Measurements from ENCODE around the gene RALY. TPM values are rescaled to one million over a fixed set of nuclear protein-coding genes. Genes with fewer than 3 reads are reported as not detected.

RALY gene
- total and polyA plus RNA-seq, 10 of the 15 experiments (the other 5 are each of a cell fraction or from before 2014, with no cell fraction given) = 1.2 to 246 (median 137) TPM

DNA sequence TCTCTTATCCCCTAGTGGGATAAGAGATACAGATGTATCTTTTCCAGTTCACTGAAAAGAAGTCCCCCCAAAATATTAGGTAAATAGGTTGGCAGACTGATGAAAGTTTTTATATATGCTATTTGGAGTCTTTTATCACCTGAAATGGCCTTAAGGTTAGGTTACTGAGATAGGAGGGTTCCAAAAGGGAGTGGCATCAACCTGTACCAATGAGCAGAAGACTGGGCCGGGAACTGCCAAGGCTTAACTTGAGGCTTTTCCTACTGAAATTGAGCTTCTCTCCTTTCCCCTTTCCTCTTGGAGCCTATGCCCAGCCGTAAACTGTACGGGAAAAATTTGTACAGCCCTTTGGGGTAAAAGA lies 76.3 kb downstream of the RALY start:
- ChIA-PET POLR2A (interaction anchor here (1.4 kb wide), 1 partner anchor 42 kb away, joined by 3 read pairs; the partner anchor contains the start of gene EIF2S2), RAD21 (ENCODE audit: unreplicated experiment) (interaction anchor here (1.1 to 2.5 kb wide), 2 partner anchors 137 to 207 kb away, joined by 3 to 7 read pairs; no protein-coding TSS in a partner anchor), SMC1A (ENCODE audit: uncharacterized antibody, unreplicated experiment) (interaction anchor here (0.9 to 3.2 kb wide), 6 partner anchors 9 to 233 kb away, joined by 3 to 17 read pairs (median 4); no protein-coding TSS in a partner anchor), CTCF (interaction anchor here (0.9 to 4.0 kb wide), 13 partner anchors 11 to 251 kb away, joined by 3 to 30 read pairs (median 5); no protein-coding TSS in a partner anchor)
- Histone ChIP-seq H3K4me1 (ENCODE audit: control insufficient read depth, insufficient read depth, low read length) (no peaks in the 10 kb centered on the region), H3K27me3 (replicated peaks in 1 of 2; ENCODE audit: control insufficient read depth in 2 of 2, insufficient read depth in 2 of 2, low read length in 1 of 2) (no peaks in the 10 kb centered on the region), H3K9me3 (replicated peaks; ENCODE audit: control insufficient read depth, insufficient read depth, low read length) (no peaks in the 10 kb centered on the region), H2AFZ (ENCODE audit: control insufficient read depth, low read depth, low read length) (no peak overlapping the region), H3K27ac (ENCODE audit: control insufficient read depth, insufficient read depth) (no peak overlapping the region), H3K36me3 (ENCODE audit: control insufficient read depth in 2 of 2, insufficient read depth in 2 of 2, low read length in 1 of 2) (peaks cover 16 to 19% of the 10 kb centered on the region in 2 experiments), H3K4me3 (no peak overlapping the region), H3K9ac (ENCODE audit: control insufficient read depth, insufficient read depth, low read length) (no peak overlapping the region), H3K79me2 (ENCODE audit: control insufficient read depth, insufficient read depth, low read length) (peaks cover 6% of the 10 kb centered on the region), H4K20me1 (ENCODE audit: control insufficient read depth, insufficient read depth) (no peaks in the 10 kb centered on the region; the same call in 1 of the 2 replicates), H3K4me2 (ENCODE audit: control insufficient read depth, insufficient read depth) (no peak overlapping the region)
- in situ Hi-C loops (cut with MboI) = no loop called here
- ATAC-seq (no peak), DNase-seq (ENCODE audit: low read depth, low spot score) (no peak), FAIRE-seq (no peak)
- TF ChIP-seq ZSCAN29 (IDR thresholded peaks at IDR 0.05) = no peak
- TF ChIP-seq ASH2L (IDR thresholded peaks at IDR 0.05; ENCODE audit: borderline replicate concordance, low read depth) = no peak
- no peak for TF ChIP-seq TAF1 (IDR thresholded peaks at IDR 0.05; ENCODE audit: borderline replicate concordance, low read depth, low read length)
- no peak for TF ChIP-seq CHD4 (IDR thresholded peaks at IDR 0.05)
- no peak for TF ChIP-seq PML (IDR thresholded peaks at IDR 0.05; ENCODE audit: low read length)
- TF ChIP-seq HDAC2 (IDR thresholded peaks at IDR 0.05) = no peak
- no peak for TF ChIP-seq FOS (IDR thresholded peaks at IDR 0.05; ENCODE audit: borderline replicate concordance, extremely low read depth, insufficient read length)
- no peak for TF ChIP-seq ZNF384 (IDR thresholded peaks at IDR 0.05; ENCODE audit: borderline replicate concordance, low read depth, low read length)
- no peak for TF ChIP-seq CBFB (IDR thresholded peaks at IDR 0.05; ENCODE audit: low read depth)
- no peak for TF ChIP-seq SREBF2 (IDR thresholded peaks at IDR 0.05; ENCODE audit: low read length)
- TF ChIP-seq BACH1 (IDR thresholded peaks at IDR 0.05; ENCODE audit: borderline replicate concordance) = no peak
- TF ChIP-seq, protein P1, sequence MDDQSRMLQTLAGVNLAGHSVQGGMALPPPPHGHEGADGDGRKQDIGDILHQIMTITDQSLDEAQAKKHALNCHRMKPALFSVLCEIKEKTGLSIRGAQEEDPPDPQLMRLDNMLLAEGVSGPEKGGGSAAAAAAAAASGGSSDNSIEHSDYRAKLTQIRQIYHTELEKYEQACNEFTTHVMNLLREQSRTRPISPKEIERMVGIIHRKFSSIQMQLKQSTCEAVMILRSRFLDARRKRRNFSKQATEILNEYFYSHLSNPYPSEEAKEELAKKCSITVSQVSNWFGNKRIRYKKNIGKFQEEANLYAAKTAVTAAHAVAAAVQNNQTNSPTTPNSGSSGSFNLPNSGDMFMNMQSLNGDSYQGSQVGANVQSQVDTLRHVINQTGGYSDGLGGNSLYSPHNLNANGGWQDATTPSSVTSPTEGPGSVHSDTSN (IDR thresholded peaks at IDR 0.05; ENCODE audit: insufficient replicate concordance, low read depth, low read length) = no peak
- TF ChIP-seq SMAD1 (IDR thresholded peaks at IDR 0.05; ENCODE audit: low read depth, partially characterized antibody) = no peak
- no peak for TF ChIP-seq CREM (IDR thresholded peaks at IDR 0.05; ENCODE audit: low read depth)
- TF ChIP-seq NR2C1 (IDR thresholded peaks at IDR 0.05) = no peak
- no peak for TF ChIP-seq BCL11A (IDR thresholded peaks at IDR 0.05; ENCODE audit: low read depth, low read length)
- TF ChIP-seq SREBF1 (IDR thresholded peaks at IDR 0.05; ENCODE audit: low read length) = no peak
- 98% methylated on average over 3 of the region's 3 CpGs for WGBS (ENCODE audit: insufficient coverage, insufficient replicate concordance, low lambda C conversion rate, missing lambda C conversion rate)
- intact Hi-C loops (cut with micrococcal nuclease; ENCODE audit: unreplicated experiment) = loop anchor here (5.0 kb wide), 1 partner anchor 138 kb away; no protein-coding TSS in a partner anchor
- no TSS peak for BruUV-seq (replicated peaks)

Measured in GM12878 (cell line).